Measurements from ENCODE around the gene CASP10. TPM values are rescaled to one million over a fixed set of nuclear protein-coding genes. Genes with fewer than 3 reads are reported as not detected.

Gene CASP10
- total and polyA plus RNA-seq, 2 of the 8 experiments (the other 6 are each of a cell fraction or from before 2014, with no cell fraction given): 2.3 to 4.0 TPM

DNA sequence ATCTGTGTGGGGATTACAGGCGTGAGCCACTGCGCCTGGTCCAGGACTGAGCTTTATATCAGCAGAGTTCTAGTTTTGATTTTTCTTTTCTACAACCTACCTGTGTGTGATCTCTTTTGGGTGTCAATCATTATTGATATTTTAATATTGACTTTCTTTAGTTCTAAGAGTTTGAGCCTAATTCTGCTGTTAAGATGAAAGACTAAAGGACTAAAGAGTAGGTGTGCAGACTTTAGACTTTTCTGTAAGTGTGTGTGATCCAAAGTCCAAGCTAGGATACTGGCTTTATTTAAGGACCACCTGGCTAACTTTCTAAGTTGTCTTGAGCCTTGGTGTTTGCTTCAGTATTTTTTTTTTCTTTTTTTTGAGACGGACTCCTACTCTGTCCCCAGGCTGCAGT, 12.4 kb downstream of the CASP10 start:
- Histone ChIP-seq H3K4me1 (replicated peaks in 1 of 4; ENCODE audit: control insufficient read depth in 3 of 4, insufficient read depth in 4 of 4, low read length in 3 of 4) (no peaks in the 10 kb centered on the region; a peak in 1 of 7 replicates), H3K56ac (replicated peaks; ENCODE audit: insufficient read length, low read depth, low read length) (no peak overlapping the region), H2BK120ac (replicated peaks; ENCODE audit: low read depth, low read length) (no peak overlapping the region), H2BK5ac (ENCODE audit: low read depth, low read length) (no peak overlapping the region), H3K79me1 (ENCODE audit: low read depth, low read length) (no peaks in the 10 kb centered on the region), H2BK12ac (ENCODE audit: low read depth, low read length) (no peak overlapping the region), H2AK5ac (ENCODE audit: low read depth, low read length) (no peak overlapping the region), H2BK20ac (ENCODE audit: low read length) (no peak overlapping the region), H4K8ac (ENCODE audit: extremely low read depth, insufficient read depth, low read length) (no peak overlapping the region), H3K23ac (ENCODE audit: insufficient read length) (no peak overlapping the region), H3K4me3 (ENCODE audit: extremely low read depth in 1 of 4, insufficient read depth in 2 of 4, low read depth in 3 of 4, low read length in 4 of 4) (no peak overlapping the region), H3K14ac (ENCODE audit: insufficient read length) (no peak overlapping the region), H3K27ac (ENCODE audit: low read depth, low read length) (no peak overlapping the region), H3K23me2 (ENCODE audit: low read depth, low read length) (no peaks in the 10 kb centered on the region; the same call in 1 of the 2 replicates), H3K4ac (replicated peaks; ENCODE audit: insufficient read length, low read depth, low read length) (no peak overlapping the region), H3K27me3 (replicated peaks in 1 of 4; ENCODE audit: control insufficient read depth in 3 of 4, extremely low read depth in 1 of 4, insufficient read depth in 3 of 4, low read length in 3 of 4) (no peaks in the 10 kb centered on the region), H3K4me2 (ENCODE audit: insufficient read depth in 1 of 2, low read depth in 2 of 2, low read length in 2 of 2) (no peak overlapping the region), H3K9ac (replicated peaks in 1 of 4; ENCODE audit: extremely low read depth in 1 of 4, low read depth in 3 of 4, low read length in 3 of 4) (no peak overlapping the region), H3K36me3 (ENCODE audit: control insufficient read depth in 2 of 4, insufficient read depth in 4 of 4, low read length in 3 of 4) (no peaks in the 10 kb centered on the region), H3K79me2 (ENCODE audit: control insufficient read depth in 1 of 2, insufficient read depth in 2 of 2, low read length in 2 of 2) (no peaks in the 10 kb centered on the region), H4K5ac (ENCODE audit: insufficient read length, low read depth, low read length) (no peak overlapping the region), H3K18ac (ENCODE audit: extremely low read depth, low read length) (no peak overlapping the region), H2AFZ (ENCODE audit: low read length) (no peak overlapping the region), H3K9me3 (ENCODE audit: insufficient read depth in 2 of 2, low read depth in 1 of 2, low read length in 1 of 2) (no peaks in the 10 kb centered on the region), H2BK15ac (ENCODE audit: low read length) (no peak overlapping the region), H4K91ac (replicated peaks; ENCODE audit: insufficient read length, low read length) (no peak overlapping the region), H4K20me1 (replicated peaks in 1 of 2; ENCODE audit: control insufficient read depth in 1 of 2, insufficient read depth in 2 of 2, low read length in 2 of 2) (no peaks in the 10 kb centered on the region)
- TF ChIP-seq KDM5A (IDR thresholded peaks at IDR 0.05; ENCODE audit: low read length): no peak
- TF ChIP-seq SP2 (IDR thresholded peaks at IDR 0.05; ENCODE audit: low read length): no peak
- no peak for TF ChIP-seq BRCA1 (IDR thresholded peaks at IDR 0.05; ENCODE audit: low read depth, low read length)
- no peak for TF ChIP-seq TAF1 (IDR thresholded peaks at IDR 0.05; ENCODE audit: low read depth, low read length)
- DNase-seq (ENCODE audit: low read depth in 1 of 2, low spot score in 2 of 2) (no peak), FAIRE-seq (no peak)
- CTCF ChIA-PET (ENCODE audit: partially characterized antibody): interaction anchor here (0.6 to 3.1 kb wide), 5 partner anchors 12 to 290 kb away, joined by 4 to 11 read pairs (median 7); partner anchors contain the start of gene CASP10
- 74% methylated on average over 3 of the region's 3 CpGs; no CpG with 5 or more reads in 1 of the 2 experiments for WGBS, 2 experiments (ENCODE audit: extremely low coverage in 1 of 2, insufficient coverage in 1 of 2, insufficient read length in 1 of 2, insufficient replicate concordance in 2 of 2, low coverage in 1 of 2, low lambda C conversion rate in 2 of 2, missing lambda C conversion rate in 1 of 2)
- POLR2A ChIA-PET (ENCODE audit: partially characterized antibody): interaction anchor here (0.7 kb wide), 1 partner anchor 13 kb away, joined by 4 read pairs; no protein-coding TSS in a partner anchor

Data from H1 (cell line).